Large intestine (tissue), 3 donors: ENCODE data around the gene DNAH2. TPM values are rescaled to one million over a fixed set of nuclear protein-coding genes. Genes with fewer than 3 reads are reported as not detected.
"Not testable (repeated sequence)": the region's sequence is repeated elsewhere in the genome, so short reads cannot be mapped to it uniquely, and the experiment has no call there.

Experiments used
- DNase-seq, 2 donors: peaks; one replicate each; pipeline versions ENCODE4 v3.0.0 to v3.0.0-alpha.2; 2013
- H3K27ac ChIP-seq: one replicate; pipeline ENCODE4 v1.5.1; 2013; ENCODE audit warnings: low read length
- H3K27me3 ChIP-seq: 2 replicates; pipeline ENCODE4 v1.6.1; 2013; ENCODE audit warnings: low read length; ENCODE audit not compliant: control insufficient read depth, insufficient read depth
- H3K36me3 ChIP-seq: 2 replicates; pipeline ENCODE4 v1.6.1; 2013; ENCODE audit warnings: low read length; ENCODE audit not compliant: control insufficient read depth, insufficient read depth
- H3K4me1 ChIP-seq: one replicate; pipeline ENCODE4 v1.6.1; 2013; ENCODE audit warnings: low read length; ENCODE audit not compliant: control insufficient read depth, insufficient read depth
- H3K4me3 ChIP-seq: one replicate; pipeline ENCODE4 v1.5.1; 2013; ENCODE audit warnings: low read length
- H3K9me3 ChIP-seq: one replicate; pipeline ENCODE4 v1.6.1; 2013; ENCODE audit warnings: mild to moderate bottlenecking, low read depth, low read length, moderate library complexity; ENCODE audit not compliant: control insufficient read depth
- WGBS: methylation state at CpG from one replicate; pipeline ENCODE4 v1.1.5; 2013; ENCODE audit warnings: low lambda C conversion rate; ENCODE audit not compliant: insufficient coverage; 5-methylcytosine and 5-hydroxymethylcytosine counted together
- polyA plus RNA-seq: library from polyadenylated mRNA; unstranded; fragments of 120-200 nt; gene quantifications from one replicate; pipeline ENCODE4 v1.2.1, GENCODE V29; 2013

Gene DNAH2
- polyA plus RNA-seq, 1 donor, result 0.09 TPM

GRCh38 chr17:7856811-7857712 is 139.5 kb downstream of the DNAH2 start, which contains the start of gene NAA38:
NAA38 (minus strand) TSS chr17:7857559; CDS start chr17:7857463, 96 bp downstream.
- Histone ChIP-seq H3K27ac (peak within 1 kb of the TSS; percentile 93), H3K27me3 (no peaks in the 10 kb centered on the region), H3K9me3 (peaks cover 3% of the 10 kb centered on the region), H3K4me1 (peaks cover 30% of the 10 kb centered on the region), H3K4me3 (peak within 1 kb of the TSS; percentile 67), H3K36me3 (peaks cover 36% of the 10 kb centered on the region)
- peak; percentile 99 to 100 for DNase-seq
- WGBS, result no CpG with 5 or more reads among the region's 64 CpGs

GRCh38 chr17:7857713-7858521 is 140.4 kb downstream of the DNAH2 start, which contains the start of gene CYB5D1:
CYB5D1 (plus strand) TSS chr17:7858003; CDS start chr17:7858135, 132 bp downstream.
- Histone ChIP-seq H3K9me3 (peaks cover 3% of the 10 kb centered on the region), H3K36me3 (peaks cover 30% of the 10 kb centered on the region), H3K4me1 (peaks cover 28% of the 10 kb centered on the region), H3K27ac (peak within 1 kb of the TSS; percentile 93), H3K27me3 (no peaks in the 10 kb centered on the region), H3K4me3 (peak within 1 kb of the TSS; percentile 67)
- 0% methylated on average over 1 of the region's 48 CpGs for WGBS
- DNase-seq, result peak; percentile 88 to 97

GRCh38 chr17:7858522-7858810 is 140.9 kb downstream of the DNAH2 start:
- DNase-seq, result peak in 1 of 2 donors; percentile 43
- H3K4me3 ChIP-seq, result peak overlapping the region; percentile 67
- H3K4me1 ChIP-seq, result peaks cover 28% of the 10 kb centered on the region
- peaks cover 26% of the 10 kb centered on the region for H3K36me3 ChIP-seq
- WGBS, result no CpG with 5 or more reads among the region's 20 CpGs
- H3K9me3 ChIP-seq, result peaks cover 3% of the 10 kb centered on the region
- H3K27ac ChIP-seq, result peak overlapping the region; percentile 93
- H3K27me3 ChIP-seq, result no peaks in the 10 kb centered on the region

- peaks cover 3% of the 10 kb centered on the region for H3K9me3 ChIP-seq
- no CpG with 5 or more reads among the region's 8 CpGs for WGBS
- no peak overlapping the region for H3K27ac ChIP-seq
These were observed 141.5 kb downstream of the DNAH2 start for GRCh38 chr17:7859028-7859427.

DNA sequence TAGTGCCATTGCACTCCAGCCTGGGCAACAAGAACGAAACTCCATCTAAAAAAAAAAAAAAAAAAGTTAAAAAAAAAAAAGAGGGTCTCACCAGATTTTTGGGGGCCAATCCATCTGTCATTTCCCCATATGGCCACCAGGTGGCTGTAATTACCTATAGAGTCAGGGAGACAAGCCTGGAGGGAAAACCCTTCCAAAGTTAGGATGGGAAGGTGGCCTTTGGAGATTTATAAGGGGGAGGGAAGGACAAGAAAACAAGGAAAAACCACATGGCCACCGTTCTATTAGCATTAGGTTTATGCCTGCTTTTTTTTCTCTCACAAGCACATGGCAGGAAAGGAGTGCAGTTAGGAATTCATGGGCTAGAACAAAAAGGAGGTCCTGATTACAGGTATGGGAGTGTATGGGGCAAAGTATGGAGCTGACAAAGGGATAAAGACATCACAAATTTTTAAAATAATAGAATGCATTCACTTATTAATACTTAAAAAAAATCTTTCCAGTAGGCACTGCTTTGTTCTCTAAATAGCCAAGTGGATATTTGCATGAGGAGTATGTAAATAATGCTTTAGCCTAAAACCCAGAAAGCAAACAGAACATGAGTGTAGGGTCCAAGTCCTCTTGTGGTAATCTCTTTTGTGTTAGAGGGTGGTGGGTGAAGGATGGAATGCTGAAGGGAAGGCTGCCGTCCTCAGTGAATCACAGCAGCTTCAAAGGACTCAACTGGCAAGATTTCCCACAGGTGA is 145.3 kb downstream of the DNAH2 start:
- Histone ChIP-seq H3K27ac (no peak overlapping the region), H3K9me3 (no peaks in the 10 kb centered on the region), H3K4me1 (peaks cover 12% of the 10 kb centered on the region), H3K36me3 (peaks cover 25% of the 10 kb centered on the region), H3K27me3 (no peaks in the 10 kb centered on the region), H3K4me3 (no peak overlapping the region)
- DNase-seq, result no peak
- WGBS, result no CpG with 5 or more reads among the region's 3 CpGs

More at GRCh38 chr17:7859028-7859427, 141.5 kb downstream of the DNAH2 start:
- no peak for DNase-seq
- H3K4me1 ChIP-seq, result peaks cover 28% of the 10 kb centered on the region
- no peaks in the 10 kb centered on the region for H3K27me3 ChIP-seq
- peaks cover 22% of the 10 kb centered on the region for H3K36me3 ChIP-seq
- no peak overlapping the region for H3K4me3 ChIP-seq

DNA sequence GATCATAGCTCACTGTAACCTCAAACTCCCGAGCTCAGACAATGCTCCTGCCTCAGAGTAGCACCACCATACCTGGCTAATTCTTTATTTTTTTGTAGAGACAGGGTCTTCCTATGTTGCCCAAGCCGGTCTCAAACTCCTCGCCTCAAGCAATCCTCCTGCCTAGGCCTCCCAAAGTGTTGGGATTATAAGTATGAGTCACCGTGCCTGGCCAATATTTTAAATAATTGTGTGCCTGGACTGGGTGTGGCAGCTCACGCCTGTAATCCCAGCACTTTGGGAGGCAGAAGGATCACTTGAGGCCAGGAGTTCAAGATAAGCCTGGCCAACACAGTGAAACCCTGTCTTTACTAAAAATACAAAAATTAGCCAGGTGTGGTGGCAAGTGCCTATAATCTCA is 146.8 kb downstream of the DNAH2 start:
- H3K36me3 ChIP-seq, result peaks cover 30% of the 10 kb centered on the region
- H3K27ac ChIP-seq, H3K27me3 ChIP-seq, DNase-seq, H3K9me3 ChIP-seq, H3K4me3 ChIP-seq, H3K4me1 ChIP-seq: not testable (repeated sequence)
- WGBS, result no CpG with 5 or more reads among the region's 5 CpGs

- Histone ChIP-seq H3K36me3 (peaks cover 28% of the 10 kb centered on the region), H3K9me3 (no peaks in the 10 kb centered on the region), H3K4me1 (no peaks in the 10 kb centered on the region), H3K27ac (no peak overlapping the region), H3K27me3 (no peaks in the 10 kb centered on the region), H3K4me3 (no peak overlapping the region)
- no CpG with 5 or more reads among the region's 5 CpGs for whole genome bisulfite sequencing
- DNase-seq, result no peak
These were observed 147.6 kb downstream of the DNAH2 start for GRCh38 chr17:7864995-7865650.

- H3K4me1 ChIP-seq, result no peaks in the 10 kb centered on the region
- no peak overlapping the region for H3K4me3 ChIP-seq
- no peaks in the 10 kb centered on the region for H3K9me3 ChIP-seq
- H3K27ac ChIP-seq, result no peak overlapping the region
- WGBS, result 67% methylated on average over 1 of the region's 5 CpGs
- DNase-seq, result no peak
- no peaks in the 10 kb centered on the region for H3K27me3 ChIP-seq
- H3K36me3 ChIP-seq, result peaks cover 14% of the 10 kb centered on the region
These were observed 150.4 kb downstream of the DNAH2 start for GRCh38 chr17:7867881-7868329.

DNA sequence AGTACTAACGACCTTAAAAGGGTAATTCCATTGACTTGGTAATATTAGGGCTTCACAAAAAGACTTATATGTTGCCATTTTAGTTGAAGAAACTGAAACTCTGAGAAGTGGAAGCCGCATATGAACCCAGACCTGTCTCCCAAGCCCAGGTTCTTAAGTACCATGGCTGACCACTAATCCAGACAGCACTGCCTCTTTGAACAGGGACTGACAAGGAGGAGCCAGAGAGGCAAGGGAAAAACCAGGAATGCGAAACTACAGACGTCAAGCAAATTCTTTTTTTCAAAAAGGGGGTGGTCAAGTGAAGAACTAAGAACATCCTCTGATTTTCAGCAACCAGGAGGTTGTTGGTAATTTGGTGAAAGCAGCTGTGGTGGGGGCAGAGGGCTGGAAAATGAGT is 155.5 kb downstream of the DNAH2 start:
- Histone ChIP-seq H3K27ac (no peak overlapping the region), H3K4me1 (no peaks in the 10 kb centered on the region), H3K27me3 (no peaks in the 10 kb centered on the region), H3K4me3 (no peak overlapping the region), H3K36me3 (peaks cover 19% of the 10 kb centered on the region), H3K9me3 (no peaks in the 10 kb centered on the region)
- no peak for DNase-seq
- WGBS, result 73% methylated on average over 2 of the region's 4 CpGs
